Tibial artery (tissue), 4 donors: ENCODE data around the gene COL21A1.

ENCODE experiments used
- DNase-seq, 2 donors: peaks; one replicate each; pipeline ENCODE4 v3.0.0-alpha.2; 2019
- H3K27ac ChIP-seq, 2 donors: fragments of 200-600 bp; sonication (generic) in 1 of 2; 1 replicate in 1 of 2; 2 replicates in 1 of 2; pipeline ENCODE4 v1.5.1; 2018 to 2019; ENCODE audit warnings: mild to moderate bottlenecking in 1 of 2
- H3K27me3 ChIP-seq, 2 donors: fragments of 200-600 bp; sonication (generic) in 1 of 2; one replicate each; pipeline versions ENCODE4 v1.5.1 to v1.6.0; 2016 to 2019
- H3K36me3 ChIP-seq, 3 donors: fragments of 200-600 bp; sonication (generic) in 2 of 3; one replicate each; pipeline ENCODE4 v1.5.1; 2016 to 2019; ENCODE audit warnings: mild to moderate bottlenecking in 2 of 3
- H3K4me1 ChIP-seq, 4 donors: fragments of 200-600 bp; sonication (generic) in 2 of 4; 1 replicate in 3 of 4; 2 replicates in 1 of 4; pipeline ENCODE4 v1.5.1; 2016 to 2019
- H3K4me3 ChIP-seq, 2 donors: fragments of 200-600 bp; sonication (generic) in 1 of 2; 1 replicate in 1 of 2; 2 replicates in 1 of 2; pipeline ENCODE4 v1.5.1; 2018 to 2019; ENCODE audit warnings: mild to moderate bottlenecking in 2 of 2
- H3K9me3 ChIP-seq, 3 donors: fragments of 200-600 bp; sonication (generic) in 1 of 3; one replicate each; pipeline ENCODE4 v1.5.1; 2016 to 2019
- CTCF ChIP-seq, 2 experiments: fragments of 200-600 bp in 1 of 2; fragments of 450-650 bp in 1 of 2; IDR thresholded peaks; one replicate each; pipeline ENCODE4 v1.5.1; 2017 to 2019; ENCODE audit warnings: antibody characterized with exemption in 2 of 2, mild to moderate bottlenecking in 1 of 2, moderate library complexity in 1 of 2
- intact Hi-C: fragments of 100-400 bp; cut with DNase I; formaldehyde crosslinking; loops from one replicate; pipeline ENCODE4 v1.15.0; 2023; ENCODE audit warnings: low total_unique reads

COL21A1 gene

GRCh38 chr6:56244528-56245253 is 2.7 kb downstream of the COL21A1 start:
- no peak for DNase-seq
- peak overlapping the region in 1 of 2 donors; percentile 54 for H3K4me3 ChIP-seq
- no peaks in the 10 kb centered on the region for H3K9me3 ChIP-seq
- intact Hi-C loops = no loop called here
- peak overlapping the region; percentile 58 to 66 for H3K27ac ChIP-seq
- H3K27me3 ChIP-seq = no peaks in the 10 kb centered on the region
- H3K4me1 ChIP-seq = peaks cover 0 to 41% (median 6%) of the 10 kb centered on the region in 4 donors
- no peaks in the 10 kb centered on the region for H3K36me3 ChIP-seq
- TF ChIP-seq CTCF (IDR thresholded peaks at IDR 0.05) = no peak

- peak overlapping the region; percentile 30 to 66 for H3K27ac ChIP-seq
Observed at GRCh38 chr6:56244089-56244488, 3.3 kb downstream of the COL21A1 start.

GRCh38 chr6:56243518-56244070 is 3.8 kb downstream of the COL21A1 start:
- intact Hi-C loops = no loop called here
- H3K27ac ChIP-seq = peak overlapping the region; percentile 30 to 66
- H3K36me3 ChIP-seq = no peaks in the 10 kb centered on the region
- no peak for DNase-seq
- peaks cover 0 to 41% (median 6%) of the 10 kb centered on the region in 4 donors for H3K4me1 ChIP-seq
- no peaks in the 10 kb centered on the region for H3K9me3 ChIP-seq
- no peaks in the 10 kb centered on the region for H3K27me3 ChIP-seq
- no peak overlapping the region for H3K4me3 ChIP-seq
- no peak for TF ChIP-seq CTCF (IDR thresholded peaks at IDR 0.05)

More at GRCh38 chr6:56244089-56244488, 3.3 kb downstream of the COL21A1 start:
- no peak for TF ChIP-seq CTCF (IDR thresholded peaks at IDR 0.05)
- no peak for DNase-seq
- Histone ChIP-seq H3K4me3 (no peak overlapping the region), H3K9me3 (no peaks in the 10 kb centered on the region), H3K36me3 (no peaks in the 10 kb centered on the region), H3K4me1 (peaks cover 0 to 41% (median 6%) of the 10 kb centered on the region in 4 donors), H3K27me3 (no peaks in the 10 kb centered on the region)
- intact Hi-C loops = no loop called here

- DNase-seq = no peak
- no peak for TF ChIP-seq CTCF (IDR thresholded peaks at IDR 0.05)
- Histone ChIP-seq H3K4me3 (no peak overlapping the region), H3K4me1 (peaks cover 0 to 34% (median 2%) of the 10 kb centered on the region in 4 donors), H3K36me3 (no peaks in the 10 kb centered on the region), H3K27me3 (no peaks in the 10 kb centered on the region), H3K9me3 (no peaks in the 10 kb centered on the region), H3K27ac (peak overlapping the region; percentile 61 to 64)
- intact Hi-C loops = no loop called here
Observed at GRCh38 chr6:56242346-56242745, 5.0 kb downstream of the COL21A1 start.

GRCh38 chr6:56241124-56241802 is 6.1 kb downstream of the COL21A1 start:
- intact Hi-C loops = loop anchor here (2.0 kb wide), 1 partner anchor 18 kb away; no protein-coding TSS in a partner anchor
- peaks cover 0 to 28% (median 2%) of the 10 kb centered on the region in 4 donors for H3K4me1 ChIP-seq
- DNase-seq = no peak
- H3K27me3 ChIP-seq = no peaks in the 10 kb centered on the region
- no peaks in the 10 kb centered on the region for H3K36me3 ChIP-seq
- no peaks in the 10 kb centered on the region for H3K9me3 ChIP-seq
- H3K4me3 ChIP-seq = peak overlapping the region in 1 of 2 donors; percentile 20
- H3K27ac ChIP-seq = peak overlapping the region; percentile 61 to 64
- TF ChIP-seq CTCF (IDR thresholded peaks at IDR 0.05) = no peak
